GM18520 (cell line): ENCODE measurements around the gene GPR180.

ENCODE experiments used
- ATAC-seq: cut with Tn5 transposase; IDR thresholded peaks from one replicate; pipeline ENCODE4 v1.9.1; 2021; ENCODE audit not compliant: unreplicated experiment

GPR180 gene

DNA sequence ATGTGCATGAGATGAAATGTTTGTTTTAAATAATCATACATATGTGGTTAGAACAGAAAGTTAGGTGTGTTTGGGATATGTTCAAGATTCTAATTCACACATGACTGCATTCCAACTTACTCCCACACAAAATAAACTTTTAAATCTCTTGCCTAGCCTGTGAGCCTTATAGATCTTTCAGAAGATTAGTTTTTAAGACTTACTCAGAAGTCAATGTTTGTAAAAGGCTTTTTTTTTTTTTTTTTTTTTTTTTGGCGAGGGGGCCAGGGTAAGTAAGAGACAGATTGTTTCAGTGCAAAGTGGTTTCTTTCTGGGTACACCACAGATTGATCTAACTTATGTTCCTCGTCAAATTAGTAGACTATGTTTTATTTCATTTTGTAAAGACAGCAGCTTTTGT is 39.1 kb downstream of the GPR180 start:
- ATAC-seq, result no peak

DNA sequence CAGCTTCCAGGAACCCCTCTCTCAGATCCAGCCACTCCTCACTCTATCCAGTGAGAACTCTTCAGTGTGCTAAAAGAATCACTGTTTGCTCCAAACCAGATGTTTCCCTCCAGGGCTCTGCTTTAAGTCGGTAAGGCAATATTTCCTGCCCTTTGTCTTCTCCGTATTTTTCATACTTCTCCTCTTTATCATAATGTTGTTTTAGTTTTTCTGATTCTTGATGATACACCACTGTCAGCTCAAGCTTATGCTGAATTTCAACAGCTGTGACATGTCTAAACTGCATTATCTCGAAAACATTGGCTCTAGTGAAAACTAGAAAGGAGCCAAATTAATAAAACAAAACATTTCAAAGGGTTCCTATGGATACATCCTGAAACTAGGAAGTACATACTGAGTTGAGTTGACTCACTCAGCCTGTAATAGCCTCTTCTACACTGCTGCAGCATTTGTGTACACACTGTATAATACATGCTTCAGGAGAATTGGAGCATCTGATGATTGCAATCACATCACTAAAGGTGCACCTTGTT is 39.8 kb downstream of the GPR180 start:
- ATAC-seq, result no peak

DNA sequence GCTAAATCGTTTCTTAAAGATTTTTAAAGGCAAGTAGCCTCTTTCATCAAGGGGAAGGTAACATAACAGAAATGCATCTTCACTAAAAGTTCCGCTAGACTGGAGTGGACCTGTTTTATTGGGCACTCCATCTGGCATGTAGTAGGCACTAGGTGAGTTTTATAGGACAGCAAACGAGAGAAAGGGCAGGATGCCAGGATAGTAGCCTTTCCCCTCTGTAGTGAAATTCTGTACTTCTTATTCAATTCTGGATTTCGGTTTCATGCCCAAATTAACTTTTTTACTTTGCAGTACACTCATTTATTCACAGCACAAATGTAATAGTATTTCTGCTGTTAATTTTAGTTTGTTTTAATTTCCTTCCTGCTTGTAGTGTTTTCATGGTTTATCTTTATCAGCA is 45.2 kb downstream of the GPR180 start:
- peak; percentile 51 for ATAC-seq

DNA sequence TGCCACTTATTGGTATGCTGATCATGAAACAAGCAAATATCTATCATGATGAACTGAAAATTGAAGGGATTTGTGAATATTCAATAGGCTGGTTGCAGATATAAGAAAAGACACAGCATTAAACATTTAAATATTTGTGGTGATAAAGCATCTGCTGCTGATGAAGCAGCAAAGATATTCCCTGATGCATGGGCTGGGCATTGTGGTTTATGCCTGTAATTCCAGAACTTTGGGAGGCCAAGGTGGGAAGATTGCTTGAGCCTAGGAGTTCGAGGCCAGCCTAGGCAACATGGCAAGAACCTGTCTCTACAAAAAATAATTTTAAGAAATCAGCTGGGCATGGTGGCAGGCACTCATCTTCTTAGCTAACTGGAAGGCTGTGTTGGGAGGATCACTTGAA is 54.5 kb downstream of the GPR180 start:
- ATAC-seq, result no peak

DNA sequence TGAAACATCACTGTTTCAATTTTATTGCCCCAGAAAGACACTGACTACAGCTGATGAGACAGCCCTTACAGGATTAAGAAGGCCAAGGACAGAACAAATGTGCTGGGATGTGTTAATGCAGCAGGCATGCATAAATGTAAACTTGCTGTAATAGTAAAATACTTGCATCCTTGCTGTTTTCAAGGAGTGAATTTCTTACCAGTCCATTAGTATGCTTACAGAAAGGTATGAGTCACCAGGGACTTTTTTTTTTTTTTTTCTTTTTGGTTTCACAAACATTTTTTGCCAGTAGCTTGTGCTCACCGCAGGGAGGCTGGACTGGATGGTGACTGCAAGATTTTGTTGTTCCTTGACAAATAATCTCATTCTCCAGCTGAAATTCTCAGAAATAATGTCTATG is 55.1 kb downstream of the GPR180 start:
- ATAC-seq, result peak; percentile 95

DNA sequence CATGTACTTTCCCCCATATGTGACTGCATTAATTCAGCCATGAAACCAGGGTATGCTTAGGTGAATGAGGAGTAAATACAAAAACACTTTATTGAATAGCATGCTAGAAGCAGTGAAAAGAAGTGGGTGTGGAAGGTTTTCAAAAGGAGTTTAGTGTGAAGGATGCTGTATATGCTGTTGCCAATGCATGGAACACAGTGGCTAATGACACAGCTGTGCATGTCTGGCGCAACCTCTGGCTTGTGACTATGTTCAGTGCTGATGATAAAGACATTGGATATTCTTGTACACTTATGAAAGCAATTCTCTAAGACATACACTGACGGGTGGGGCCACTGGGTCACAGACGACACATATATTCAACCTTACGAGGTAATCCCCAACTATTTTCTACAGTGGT is 55.5 kb downstream of the GPR180 start:
- ATAC-seq, result peak; percentile 20

DNA sequence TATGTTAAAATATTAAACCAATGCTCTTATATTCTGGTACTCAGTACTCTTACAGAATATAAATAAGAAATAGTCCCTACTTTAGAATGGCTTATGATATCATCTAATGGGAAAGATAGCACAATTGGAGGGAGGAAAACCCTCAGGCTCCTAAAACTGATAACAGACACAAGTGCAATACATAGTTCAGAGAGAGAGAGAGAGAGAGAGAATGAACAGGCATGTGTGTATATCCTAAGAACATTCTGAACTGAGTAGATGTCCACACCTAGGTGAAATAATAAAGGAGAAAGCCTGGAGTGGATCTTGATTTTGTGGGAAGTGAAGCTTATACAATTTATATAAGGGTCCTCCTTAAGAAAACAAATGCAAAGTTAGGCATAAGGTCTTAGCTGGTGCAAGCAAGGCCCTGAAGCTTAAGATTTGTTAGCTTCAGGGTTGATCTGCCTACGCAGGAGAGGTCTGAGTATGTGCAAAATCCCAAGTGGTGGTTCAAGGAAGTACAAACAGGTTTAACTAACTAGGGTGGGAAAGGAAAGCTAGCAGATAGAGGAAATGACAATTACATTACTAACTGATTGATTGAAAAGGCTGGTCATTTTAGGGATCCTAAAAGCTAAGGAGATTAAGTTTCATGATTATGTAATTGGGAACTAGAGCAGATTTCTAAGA is 57.4 kb downstream of the GPR180 start:
- no peak for ATAC-seq

DNA sequence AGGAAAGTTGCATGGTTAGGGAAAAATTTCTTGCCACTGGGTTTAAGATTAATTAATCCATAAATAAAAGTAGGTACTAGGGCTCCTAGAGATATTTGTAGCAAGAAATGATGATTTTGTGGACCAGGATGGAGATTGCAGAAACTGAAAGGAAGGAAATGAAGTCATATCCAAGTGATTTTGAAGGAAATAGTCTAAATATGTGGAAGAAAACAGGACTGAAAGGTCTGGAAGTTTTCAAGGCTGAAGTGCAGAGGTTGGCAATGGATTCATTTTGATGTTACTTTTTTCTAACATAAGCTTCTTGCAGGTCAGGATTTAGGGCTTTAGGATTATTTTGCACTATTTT is 57.9 kb downstream of the GPR180 start:
- ATAC-seq, result no peak

DNA sequence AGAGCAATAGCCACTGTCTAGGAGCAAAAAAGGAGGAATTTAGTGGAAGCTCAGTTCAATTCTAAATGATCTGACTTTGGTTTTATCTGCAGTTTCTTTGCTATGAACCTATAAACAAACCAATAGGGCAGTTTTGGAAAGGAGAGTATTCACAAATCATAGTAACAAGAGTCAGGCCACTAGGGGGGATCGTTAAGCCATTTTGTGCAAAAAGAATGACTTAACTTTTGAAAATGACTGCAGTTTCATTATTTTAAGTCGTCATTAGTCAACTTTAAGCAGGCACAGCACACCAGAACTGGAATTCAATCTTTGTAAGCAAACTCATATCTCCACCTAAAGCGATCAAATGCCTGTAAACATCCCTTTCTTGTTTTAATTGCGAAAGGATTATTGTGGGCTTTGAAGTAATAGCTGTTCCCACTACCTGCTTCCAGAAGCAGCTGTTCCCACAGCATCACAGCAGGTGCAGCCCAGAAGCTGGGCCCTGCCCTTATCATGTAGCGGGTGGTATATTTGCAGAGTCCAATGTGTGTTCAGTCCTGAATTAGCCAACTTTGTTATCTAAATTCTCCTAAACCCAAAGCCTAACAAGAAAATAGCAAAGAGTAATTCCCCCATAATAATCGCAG is 59.2 kb downstream of the GPR180 start:
- ATAC-seq, result no peak

DNA sequence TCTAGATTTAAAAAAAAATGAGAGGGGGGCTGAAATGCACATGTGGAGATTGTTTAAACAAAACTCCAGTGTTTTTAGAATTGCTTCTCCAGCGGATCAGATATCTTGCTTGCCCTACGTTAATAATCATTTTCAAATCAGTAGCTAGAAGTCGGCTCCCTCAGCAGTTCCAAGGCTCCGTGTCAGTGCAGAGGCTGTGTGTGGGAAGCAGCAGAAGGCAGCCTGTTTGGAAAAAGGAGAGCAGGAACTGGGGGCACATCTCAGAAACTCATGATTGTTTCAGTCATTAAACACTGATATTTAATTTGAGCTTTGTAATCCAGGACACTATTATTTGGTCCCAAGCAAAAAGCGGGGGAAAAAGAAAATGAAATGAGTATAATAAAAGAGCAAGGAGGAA is 59.7 kb downstream of the GPR180 start:
- ATAC-seq, result no peak

DNA sequence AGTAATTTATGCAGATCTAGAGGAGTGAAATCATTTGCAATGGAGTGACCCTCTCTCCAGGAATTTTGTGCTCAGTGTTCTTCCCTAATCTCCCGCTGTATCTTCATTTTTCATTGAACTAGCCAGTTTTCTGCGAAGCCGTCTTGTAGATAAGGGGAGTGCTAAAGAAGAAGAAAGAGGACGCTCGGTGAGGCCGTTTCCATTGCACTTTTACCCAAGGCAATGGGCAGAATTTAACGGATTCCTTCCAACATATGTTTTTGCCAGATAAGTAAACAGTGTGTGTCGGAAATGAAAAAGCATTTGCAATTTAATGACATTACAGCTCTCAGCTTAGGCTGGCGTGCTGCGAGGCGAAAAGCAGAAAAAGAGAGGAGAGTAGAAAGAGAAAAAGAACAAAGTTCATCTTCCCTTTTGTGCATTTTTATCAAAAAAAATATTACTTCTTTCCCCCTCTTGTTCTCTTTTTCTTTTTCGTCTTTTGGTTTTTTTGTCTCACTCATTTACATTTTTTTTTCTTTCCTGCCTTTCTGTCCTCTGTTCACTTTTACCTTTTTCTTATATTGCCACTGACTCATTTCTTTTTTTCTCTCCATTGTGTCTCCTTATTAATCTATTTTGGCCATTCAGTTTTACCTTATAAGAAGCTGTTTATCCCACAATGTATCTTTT is 60.8 kb downstream of the GPR180 start:
- no peak for ATAC-seq

DNA sequence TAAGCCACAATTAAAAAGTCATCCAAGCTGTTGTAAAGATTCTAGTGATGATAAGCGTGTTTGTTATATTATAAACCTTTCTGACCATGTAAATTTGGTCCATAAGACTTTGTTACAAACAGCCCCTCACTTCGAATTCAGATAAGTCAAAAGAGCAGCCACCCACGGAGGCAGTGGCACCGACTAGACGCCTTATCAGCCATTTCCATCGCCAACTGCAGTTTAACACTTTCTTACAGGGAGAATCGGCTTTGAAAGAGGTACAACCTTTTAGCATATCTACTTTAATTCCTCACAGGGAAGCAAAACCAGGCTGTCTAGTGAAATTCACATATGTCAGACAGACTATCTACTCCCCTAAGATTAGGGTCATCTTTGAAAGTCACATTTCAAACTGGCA is 63.2 kb downstream of the GPR180 start:
- ATAC-seq, result no peak

DNA sequence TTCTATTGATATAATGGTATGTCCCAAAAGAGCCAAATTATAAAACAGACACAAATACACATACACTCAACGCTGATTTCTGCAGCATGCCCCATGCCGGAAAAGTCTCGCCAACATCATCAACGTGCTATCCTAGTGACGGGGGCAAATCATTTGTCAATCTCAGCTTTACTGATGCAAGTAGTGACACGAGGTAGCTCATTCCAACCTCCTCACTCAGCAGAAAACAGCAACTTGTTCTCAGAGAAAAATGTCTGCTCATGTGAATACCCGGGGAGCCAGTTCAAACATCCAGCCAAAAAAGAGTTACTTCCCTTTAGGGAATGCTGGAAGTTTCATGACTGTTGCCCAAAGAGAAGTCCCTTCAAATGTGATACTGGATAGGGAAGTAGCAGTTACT is 64.4 kb downstream of the GPR180 start:
- ATAC-seq, result no peak

DNA sequence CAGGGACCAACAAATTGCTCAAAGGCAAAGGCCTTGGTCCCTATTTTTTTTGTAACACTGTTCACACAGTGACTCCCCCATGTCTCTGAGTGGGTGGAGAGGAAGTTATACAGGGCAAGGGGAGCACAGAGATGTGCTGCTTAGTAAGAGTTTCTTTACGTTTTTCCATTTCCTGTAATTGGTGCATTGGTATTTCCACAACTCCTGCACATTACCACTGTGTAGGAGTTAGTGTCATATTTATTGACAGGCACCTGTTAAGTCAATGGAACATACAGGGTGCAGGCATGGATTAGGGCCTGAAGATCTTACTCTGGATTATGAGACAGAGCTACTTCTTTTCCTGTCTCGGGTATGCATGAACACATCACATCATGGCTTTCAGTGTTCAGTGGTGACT is 65.5 kb downstream of the GPR180 start:
- no peak for ATAC-seq

DNA sequence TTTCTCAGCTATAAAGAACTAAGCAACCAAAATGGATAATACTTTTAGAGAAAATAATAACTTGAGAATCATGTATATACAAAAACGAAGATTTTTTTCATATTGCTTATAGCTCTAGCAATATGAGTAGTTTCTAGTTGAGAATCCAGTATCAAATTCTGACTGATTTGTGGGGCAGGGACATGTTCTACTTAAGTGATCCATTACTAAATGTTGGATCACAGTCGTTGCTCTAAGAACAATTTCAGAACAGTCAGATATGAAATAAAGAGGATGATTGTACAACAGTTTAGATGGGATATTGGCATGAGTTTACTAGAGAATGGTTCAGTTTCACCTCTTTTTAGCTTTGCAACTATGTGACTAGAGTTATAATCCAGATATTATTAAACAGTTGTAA is 70.7 kb downstream of the GPR180 start:
- no peak for ATAC-seq

DNA sequence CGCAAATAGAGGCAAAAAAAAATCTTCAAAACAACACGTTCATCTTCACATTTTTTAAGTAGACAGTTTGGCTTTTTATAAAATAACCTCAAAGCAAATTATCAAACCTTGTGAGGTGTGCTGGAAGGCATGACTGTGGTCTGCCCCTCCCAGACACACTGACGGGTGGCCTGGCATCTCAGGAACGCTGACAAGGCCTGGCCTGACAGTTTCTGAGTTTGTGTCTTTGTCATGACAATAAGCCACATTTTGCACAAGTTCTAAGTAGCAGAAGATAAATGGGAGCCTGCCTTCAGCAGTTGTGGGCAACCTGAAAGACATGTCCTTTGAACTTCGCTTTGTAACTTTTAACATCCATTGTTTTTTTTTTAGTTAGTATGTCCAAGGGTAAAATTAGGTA is 72.2 kb downstream of the GPR180 start:
- ATAC-seq, result no peak

DNA sequence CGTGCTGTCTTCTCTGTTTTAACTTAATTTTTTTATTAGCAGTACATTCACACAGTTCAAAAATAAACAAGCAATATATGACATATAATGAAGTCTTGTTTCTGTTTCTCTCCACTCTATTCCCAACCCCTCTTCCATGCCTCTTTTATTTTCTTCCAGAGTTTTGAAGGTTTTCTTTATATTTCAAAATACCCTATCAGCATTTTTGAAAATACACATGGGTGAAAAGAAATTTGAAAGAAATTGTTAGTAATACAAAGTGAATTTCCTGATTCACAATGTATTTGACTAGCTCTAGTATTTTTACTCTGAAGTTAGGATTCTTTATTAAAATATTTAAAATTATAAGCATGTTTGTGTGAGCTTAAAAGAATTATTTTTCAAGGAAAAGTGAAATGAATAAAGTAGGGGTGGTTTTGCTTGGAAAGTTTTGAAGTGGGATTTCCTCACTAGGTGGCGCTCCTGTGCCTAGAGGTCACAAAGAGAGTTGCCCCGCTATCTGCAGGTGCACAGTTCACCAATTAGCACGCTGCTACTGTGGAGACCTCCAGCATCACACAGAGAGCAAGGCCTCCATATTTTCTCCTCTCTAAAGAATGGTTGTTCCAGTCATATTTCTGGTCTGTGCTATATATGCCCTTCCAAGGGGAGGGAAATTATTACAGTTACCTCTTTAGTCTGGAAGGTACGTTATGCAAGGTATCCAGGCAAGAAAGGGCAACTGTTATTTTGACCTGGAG is 73.1 kb downstream of the GPR180 start:
- no peak for ATAC-seq

DNA sequence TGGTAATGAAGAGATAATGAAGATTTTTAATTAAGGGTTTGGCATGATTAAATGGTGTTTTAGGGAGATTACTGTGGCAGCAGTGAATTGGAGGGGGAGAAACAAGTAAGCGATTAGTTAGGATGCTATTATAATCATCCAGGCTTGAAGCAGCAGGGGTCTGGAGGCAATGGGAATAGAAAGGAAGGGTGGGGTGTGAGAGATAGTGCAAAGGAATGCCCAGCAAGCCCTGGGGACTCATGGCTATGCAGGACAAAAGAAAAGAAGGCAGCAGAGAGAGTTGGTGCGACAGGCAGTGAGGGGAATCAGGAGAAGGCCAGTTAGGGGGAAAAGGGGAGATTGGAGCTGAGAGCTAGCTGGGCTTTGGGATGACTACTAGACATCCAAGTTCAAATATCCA is 76.1 kb downstream of the GPR180 start:
- ATAC-seq, result no peak

DNA sequence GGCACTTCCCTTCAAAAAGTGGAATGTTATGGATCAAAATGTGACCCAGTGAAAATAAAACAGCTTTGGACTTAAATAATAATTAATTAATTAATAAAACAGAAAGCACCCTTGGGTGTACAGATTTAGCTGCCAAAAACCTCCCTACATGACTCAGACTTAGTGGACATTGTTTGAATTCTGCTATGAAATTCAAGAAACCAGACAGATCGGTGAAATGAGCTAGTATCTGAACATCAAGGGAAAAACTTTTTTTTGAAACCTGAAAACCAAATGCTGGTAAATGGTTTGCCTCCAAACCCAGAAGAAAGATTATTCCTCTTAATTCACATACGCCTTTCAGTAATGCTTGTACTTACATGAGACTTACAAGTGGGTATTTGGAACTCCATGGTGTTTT is 77.2 kb downstream of the GPR180 start:
- ATAC-seq, result no peak

DNA sequence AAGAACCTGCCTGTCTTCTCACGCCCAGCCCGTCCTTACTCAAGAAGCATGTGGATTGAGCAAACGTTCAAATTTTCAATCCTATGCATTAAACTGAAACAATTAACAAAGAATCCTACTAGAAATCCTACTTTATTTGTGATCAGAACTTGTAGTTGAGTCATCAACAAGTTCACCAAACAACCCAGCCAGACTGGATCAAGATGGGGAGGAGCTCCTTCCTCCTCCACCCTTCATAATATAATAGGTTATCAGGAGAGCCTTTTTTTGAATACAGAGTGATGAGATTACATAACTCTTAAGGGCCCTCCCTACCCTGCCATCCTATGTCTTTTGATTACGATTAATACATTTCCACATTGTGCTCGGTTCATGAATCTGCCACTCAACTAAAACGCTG is 78.0 kb downstream of the GPR180 start:
- no peak for ATAC-seq

DNA sequence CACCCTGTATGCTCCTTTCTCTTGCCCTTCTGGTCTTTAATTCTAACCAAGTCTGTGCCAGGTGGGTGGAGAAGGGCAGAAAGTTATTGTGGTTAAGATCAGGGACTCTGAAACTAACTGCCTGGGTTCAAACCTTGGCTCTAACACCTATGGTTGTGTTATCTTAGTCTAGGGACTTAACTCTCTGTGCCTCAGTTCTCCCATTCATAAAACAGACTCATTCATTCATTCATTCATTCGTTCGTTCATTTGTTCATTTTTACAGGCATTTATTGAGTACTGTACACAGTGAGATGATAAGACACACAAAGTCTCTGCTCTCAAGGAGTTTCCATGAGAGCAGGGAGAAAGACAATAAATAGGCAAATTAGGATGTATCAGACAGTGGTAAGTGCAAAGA is 80.6 kb downstream of the GPR180 start:
- ATAC-seq, result no peak

DNA sequence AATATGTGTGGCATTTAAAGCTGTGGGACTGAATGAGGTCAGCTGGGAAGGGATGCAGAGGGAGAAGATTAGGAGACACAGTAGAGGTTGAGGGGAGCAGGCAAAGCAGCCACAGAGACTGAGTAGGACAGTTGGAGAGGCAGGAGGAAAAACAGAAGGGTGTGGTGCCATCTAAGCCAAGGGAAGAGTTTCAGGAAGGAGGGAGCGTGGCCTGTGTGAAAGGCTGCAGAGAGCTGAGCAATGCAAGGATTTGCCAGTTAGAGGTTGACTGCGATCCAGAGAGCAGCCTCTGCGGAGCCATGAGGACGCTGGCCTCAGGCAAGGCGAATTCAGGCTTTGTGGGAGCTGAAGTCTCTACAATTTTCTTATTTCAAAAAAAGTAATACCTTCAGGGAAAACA is 81.8 kb downstream of the GPR180 start:
- no peak for ATAC-seq
